Measurements from ENCODE around the gene MYO18B.

DNA sequence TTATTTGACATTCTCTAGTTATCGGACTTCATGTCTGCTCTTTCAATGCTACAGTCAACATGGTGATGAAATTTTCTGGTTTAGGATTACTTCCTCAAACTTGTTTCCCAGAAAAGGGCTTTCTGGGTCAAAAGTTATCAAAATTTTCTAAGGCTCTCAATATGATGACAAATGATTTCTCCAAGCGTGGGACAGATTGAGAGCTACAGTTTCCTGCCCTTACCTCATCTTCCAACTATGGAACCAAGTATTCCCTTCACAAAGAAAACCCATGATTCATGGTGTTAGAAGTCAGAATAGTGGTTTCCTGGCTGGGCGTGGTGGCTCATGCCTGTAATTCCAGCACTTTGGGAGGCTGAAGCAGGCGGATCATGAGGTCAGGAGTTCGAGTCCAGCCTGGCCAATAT lies 17.8 kb downstream of the MYO18B start:
- TF ChIP-seq SUZ12 (IDR thresholded peaks at IDR 0.05; ENCODE audit: extremely low read depth, insufficient read depth, insufficient read length): no peak
- no peak for TF ChIP-seq ZNF274 (IDR thresholded peaks at IDR 0.05; ENCODE audit: low read depth, low read length)
